Measurements from ENCODE around the gene JAK1.
A peak's percentile ranks its signal among the peaks of the same experiment; 100 is the strongest.

Gene JAK1

DNA sequence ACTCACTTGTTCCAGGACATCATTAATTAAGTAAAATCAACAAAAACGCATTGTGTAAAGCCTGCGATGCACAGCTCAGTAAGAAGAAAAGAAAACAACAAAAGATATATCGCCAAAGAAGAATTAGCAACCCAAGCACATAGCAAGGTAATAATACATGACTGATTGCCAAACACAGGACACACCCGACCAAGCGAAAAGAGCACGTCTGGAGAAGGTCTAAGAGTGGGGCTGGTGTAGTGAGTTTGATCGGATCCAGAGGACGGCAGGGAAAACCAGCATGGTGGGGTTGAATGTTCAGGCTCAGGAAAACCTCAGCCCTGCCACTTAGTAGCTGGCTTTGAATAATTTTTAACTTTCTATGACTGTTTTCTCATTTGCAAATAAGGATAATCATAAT, 69.8 kb downstream of the JAK1 start:
- no peak for TF ChIP-seq CTCF (conservative IDR thresholded peaks at IDR 0.05; ENCODE audit: control insufficient read depth, insufficient read depth, low read depth, low read length)
- H3K4me3 ChIP-seq (ENCODE audit: control insufficient read depth, low read depth, low read length) = no peak overlapping the region
- DNase-seq (ENCODE audit: low read depth) = no peak

DNA sequence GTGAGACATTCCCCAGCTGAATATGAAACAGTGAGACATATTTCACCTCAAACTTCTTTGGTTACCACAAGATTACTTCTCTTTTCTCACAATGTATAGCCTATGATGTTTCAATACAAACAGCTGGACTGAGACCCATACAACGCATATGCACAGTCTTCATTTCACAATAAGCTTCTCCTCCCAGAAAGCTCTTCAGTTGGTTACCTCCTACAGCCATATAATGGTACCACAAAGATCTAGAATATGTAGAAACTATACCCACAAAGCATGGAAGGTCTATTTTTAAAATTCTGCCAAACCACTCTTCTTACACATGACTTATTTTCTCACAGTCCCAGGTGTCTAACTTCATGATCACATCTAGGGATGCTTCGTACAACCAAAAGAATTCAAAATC, 70.8 kb downstream of the JAK1 start:
- no peak for DNase-seq (ENCODE audit: low read depth)
- no peak for TF ChIP-seq CTCF (conservative IDR thresholded peaks at IDR 0.05; ENCODE audit: control insufficient read depth, insufficient read depth, low read depth, low read length)
- no peak overlapping the region for H3K4me3 ChIP-seq (ENCODE audit: control insufficient read depth, low read depth, low read length)

GRCh38 chr1:64894438-64895196, 71.7 kb downstream of the JAK1 start:
- no peak overlapping the region for H3K4me3 ChIP-seq (ENCODE audit: control insufficient read depth, low read depth, low read length)
- no peak for TF ChIP-seq CTCF (conservative IDR thresholded peaks at IDR 0.05; ENCODE audit: control insufficient read depth, insufficient read depth, low read depth, low read length)
- DNase-seq (ENCODE audit: low read depth) = no peak

GRCh38 chr1:64893921-64894320, 72.4 kb downstream of the JAK1 start:
- no peak for DNase-seq (ENCODE audit: low read depth)
- TF ChIP-seq CTCF (conservative IDR thresholded peaks at IDR 0.05; ENCODE audit: control insufficient read depth, insufficient read depth, low read depth, low read length) = no peak
- H3K4me3 ChIP-seq (ENCODE audit: control insufficient read depth, low read depth, low read length) = no peak overlapping the region

DNA sequence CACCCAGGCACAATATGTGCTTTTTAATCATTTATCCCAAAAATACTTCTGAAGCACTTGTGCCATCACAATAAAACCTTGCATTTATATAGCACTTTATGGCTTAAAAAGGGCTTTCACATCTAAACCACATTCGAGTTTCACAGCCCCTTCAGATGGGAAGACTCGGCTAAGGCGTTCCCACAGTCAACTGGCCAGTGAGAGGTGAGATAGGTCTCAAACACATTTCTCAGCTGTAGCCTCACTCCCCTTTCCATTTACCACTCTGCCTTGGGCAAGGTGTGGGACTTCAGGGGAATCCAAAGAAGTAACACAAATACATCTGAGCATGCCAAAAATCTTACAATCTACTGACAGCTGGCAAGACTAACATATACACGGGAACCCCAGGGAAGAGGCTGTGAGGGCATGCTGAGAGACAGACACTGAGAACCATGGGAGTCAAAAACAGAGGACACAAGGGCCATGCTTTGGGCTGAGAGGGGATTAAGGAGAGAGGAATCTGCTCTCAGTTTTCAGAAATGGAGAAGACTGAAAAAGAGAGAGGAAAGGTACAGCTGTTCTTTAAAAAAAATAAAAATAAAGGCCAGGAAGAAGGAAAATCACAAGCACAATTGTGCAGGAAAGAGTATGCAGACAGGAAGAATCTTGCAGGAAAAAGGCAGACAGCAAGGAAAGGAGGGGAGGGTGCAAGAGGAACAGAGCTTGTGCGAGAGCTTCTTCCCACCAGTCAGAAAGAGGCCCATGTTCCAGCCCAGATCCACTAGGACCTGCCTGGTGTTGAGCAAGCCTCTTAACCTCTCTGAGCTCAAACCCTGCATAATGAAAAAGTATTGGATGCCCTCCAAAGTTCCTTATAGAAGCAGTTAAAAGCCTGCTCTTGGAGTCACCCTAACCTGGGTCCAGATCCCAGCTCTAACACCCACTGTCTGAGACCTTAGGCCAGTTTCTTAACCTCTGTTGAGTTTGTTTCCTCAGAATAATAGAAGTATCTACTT, 73.5 kb downstream of the JAK1 start:
- H3K4me3 ChIP-seq (ENCODE audit: control insufficient read depth, low read depth, low read length) = no peak overlapping the region
- no peak for TF ChIP-seq CTCF (conservative IDR thresholded peaks at IDR 0.05; ENCODE audit: control insufficient read depth, insufficient read depth, low read depth, low read length)
- DNase-seq (ENCODE audit: low read depth) = peak; percentile 63

DNA sequence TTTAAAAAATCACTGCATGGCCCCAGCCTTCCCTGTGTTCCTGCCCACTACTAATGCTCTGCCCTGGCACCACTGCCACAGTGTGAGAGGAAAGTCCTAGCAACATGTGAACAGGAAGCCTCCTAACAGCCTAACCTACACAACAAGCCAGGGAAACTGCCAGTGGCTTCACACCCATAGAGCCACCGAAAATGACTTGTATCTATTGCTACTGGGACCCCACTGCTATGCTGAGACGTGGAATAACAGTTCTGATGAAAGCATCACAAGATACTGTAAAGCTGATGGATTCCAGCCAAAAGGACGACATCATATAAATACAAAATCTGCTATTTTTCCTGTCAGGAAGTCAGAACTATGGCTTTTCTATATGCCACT, 74.9 kb downstream of the JAK1 start:
- peak; percentile 42 for DNase-seq (ENCODE audit: low read depth)
- TF ChIP-seq CTCF (conservative IDR thresholded peaks at IDR 0.05; ENCODE audit: control insufficient read depth, insufficient read depth, low read depth, low read length) = no peak
- H3K4me3 ChIP-seq (ENCODE audit: control insufficient read depth, low read depth, low read length) = no peak overlapping the region
